Upper lobe of right lung (tissue), 1 donor: ENCODE data around the gene TTC9. TPM values are rescaled to one million over a fixed set of nuclear protein-coding genes. Genes with fewer than 3 reads are reported as not detected.

Source experiments
- ATAC-seq: fragments of 200-7000 bp; cut with Tn5 transposase; one replicate; pipeline ENCODE4 v1.9.1; 2020; ENCODE audit warnings: mild to moderate bottlenecking, moderate library complexity
- DNase-seq: peaks from one replicate; pipeline ENCODE4 v3.0.0-alpha.2; 2020
- H3K27ac ChIP-seq: fragments of 200-600 bp; one replicate; pipeline ENCODE4 v1.8.0; 2022
- H3K27me3 ChIP-seq: fragments of 200-600 bp; one replicate; pipeline ENCODE4 v1.8.0; 2022; ENCODE audit warnings: mild to moderate bottlenecking
- H3K36me3 ChIP-seq: fragments of 200-600 bp; one replicate; pipeline ENCODE4 v1.8.0; 2022
- H3K4me1 ChIP-seq: fragments of 200-600 bp; one replicate; pipeline ENCODE4 v1.8.0; 2022
- H3K4me3 ChIP-seq: fragments of 200-600 bp; one replicate; pipeline ENCODE4 v1.8.0; 2022; ENCODE audit warnings: mild to moderate bottlenecking
- H3K9me3 ChIP-seq: fragments of 200-600 bp; one replicate; pipeline ENCODE4 v1.8.0; 2022
- intact Hi-C: fragments of 100-400 bp; cut with DNase I; formaldehyde crosslinking; loops from one replicate; pipeline ENCODE4 v1.11.0; 2022
- total RNA-seq: library from RNA; stranded (reverse); fragmentation: NEBNext Ultra II Directional; extraction: Animal tissue kit (Norgen Biotek cat#: 25700); gene quantifications from one replicate; pipeline ENCODE4 v1.2.1, GENCODE V29; 2021
- TF ChIP-seq, protein P1 (sequence below): fragments of 200-600 bp; IDR thresholded peaks from one replicate; pipeline ENCODE4 v1.8.0; 2022; ENCODE audit warnings: antibody characterized with exemption
- donor health status: DM: no; HTN: yes; CAD: no; lungs with severe emphysema.

Gene TTC9
- total RNA-seq, 1 donor from 2014 or later = 6.7 TPM

DNA sequence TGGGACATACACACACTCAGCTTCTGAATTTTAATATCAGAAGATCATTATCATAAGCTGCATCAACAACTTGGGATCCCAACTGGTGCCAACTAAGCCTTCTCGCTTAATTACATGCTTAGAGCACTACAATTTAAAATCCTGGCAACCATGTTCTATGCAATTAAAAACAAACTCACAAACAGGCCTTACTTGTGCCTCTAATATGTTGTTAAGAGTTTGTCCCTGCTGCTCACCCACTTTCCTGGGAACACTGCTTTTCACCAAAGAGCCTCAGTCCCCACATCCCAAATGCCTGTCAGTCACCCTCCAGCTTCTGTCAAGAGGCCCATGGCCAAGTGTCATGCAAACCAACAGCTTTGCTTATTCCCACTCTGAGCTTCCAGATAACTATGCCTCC, 69.7 kb downstream of the TTC9 start:
- DNase-seq (no peak), ATAC-seq (no peak)
- intact Hi-C loops = no loop called here
- Histone ChIP-seq H3K9me3 (no peaks in the 10 kb centered on the region), H3K27ac (no peak overlapping the region), H3K27me3 (no peaks in the 10 kb centered on the region), H3K36me3 (no peaks in the 10 kb centered on the region), H3K4me1 (peaks cover 13% of the 10 kb centered on the region), H3K4me3 (no peak overlapping the region)
- TF ChIP-seq, protein P1, sequence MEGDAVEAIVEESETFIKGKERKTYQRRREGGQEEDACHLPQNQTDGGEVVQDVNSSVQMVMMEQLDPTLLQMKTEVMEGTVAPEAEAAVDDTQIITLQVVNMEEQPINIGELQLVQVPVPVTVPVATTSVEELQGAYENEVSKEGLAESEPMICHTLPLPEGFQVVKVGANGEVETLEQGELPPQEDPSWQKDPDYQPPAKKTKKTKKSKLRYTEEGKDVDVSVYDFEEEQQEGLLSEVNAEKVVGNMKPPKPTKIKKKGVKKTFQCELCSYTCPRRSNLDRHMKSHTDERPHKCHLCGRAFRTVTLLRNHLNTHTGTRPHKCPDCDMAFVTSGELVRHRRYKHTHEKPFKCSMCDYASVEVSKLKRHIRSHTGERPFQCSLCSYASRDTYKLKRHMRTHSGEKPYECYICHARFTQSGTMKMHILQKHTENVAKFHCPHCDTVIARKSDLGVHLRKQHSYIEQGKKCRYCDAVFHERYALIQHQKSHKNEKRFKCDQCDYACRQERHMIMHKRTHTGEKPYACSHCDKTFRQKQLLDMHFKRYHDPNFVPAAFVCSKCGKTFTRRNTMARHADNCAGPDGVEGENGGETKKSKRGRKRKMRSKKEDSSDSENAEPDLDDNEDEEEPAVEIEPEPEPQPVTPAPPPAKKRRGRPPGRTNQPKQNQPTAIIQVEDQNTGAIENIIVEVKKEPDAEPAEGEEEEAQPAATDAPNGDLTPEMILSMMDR = no peak

DNA sequence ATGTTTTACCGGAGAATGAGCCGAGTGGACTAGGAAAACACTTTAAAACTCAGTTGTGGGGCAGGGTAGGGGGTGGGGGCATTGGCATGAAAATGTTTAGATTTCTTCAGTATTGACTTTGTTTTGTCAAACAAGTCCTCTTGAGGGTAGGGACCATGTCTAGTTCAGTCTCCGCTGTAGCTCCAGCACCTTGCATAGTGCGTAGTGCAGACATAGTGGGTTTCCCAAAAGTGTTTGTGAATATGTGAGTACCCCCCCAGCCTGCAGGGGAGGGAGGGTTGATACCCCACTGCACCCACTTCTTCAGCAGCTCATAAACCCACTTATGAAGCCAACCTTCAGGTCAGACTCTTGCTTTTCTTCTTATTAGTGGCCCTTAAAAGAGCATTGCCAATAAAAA, 71.4 kb downstream of the TTC9 start:
- Histone ChIP-seq H3K4me1 (peaks cover 17% of the 10 kb centered on the region), H3K9me3 (no peaks in the 10 kb centered on the region), H3K4me3 (no peak overlapping the region), H3K27me3 (no peaks in the 10 kb centered on the region), H3K36me3 (no peaks in the 10 kb centered on the region), H3K27ac (no peak overlapping the region)
- DNase-seq = no peak
- TF ChIP-seq, protein P1 = no peak
- intact Hi-C loops = no loop called here
- no peak for ATAC-seq

DNA sequence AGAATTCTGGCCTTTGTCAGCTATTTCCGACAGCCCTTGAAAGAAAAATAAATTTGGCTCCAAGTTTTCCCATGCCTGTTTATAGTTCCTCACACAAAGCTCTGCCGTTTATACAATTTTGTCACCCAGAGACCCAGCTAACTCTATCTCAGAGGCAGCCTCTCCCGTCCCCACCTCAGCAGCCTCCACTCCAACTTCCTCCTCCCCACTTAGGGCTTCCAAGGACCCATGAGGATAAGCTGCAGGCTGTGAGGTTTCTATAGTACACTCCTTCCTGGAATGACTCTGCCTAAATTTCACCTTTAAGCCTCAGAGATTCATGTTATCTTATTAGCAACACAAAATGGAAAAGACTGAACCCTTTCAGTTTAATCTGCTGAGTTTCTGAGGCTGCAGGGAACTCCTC, 71.8 kb downstream of the TTC9 start:
- DNase-seq (no peak), ATAC-seq (no peak)
- Histone ChIP-seq H3K27me3 (no peaks in the 10 kb centered on the region), H3K4me3 (no peak overlapping the region), H3K27ac (no peak overlapping the region), H3K4me1 (peaks cover 17% of the 10 kb centered on the region), H3K36me3 (no peaks in the 10 kb centered on the region), H3K9me3 (no peaks in the 10 kb centered on the region)
- TF ChIP-seq, protein P1 = no peak
- intact Hi-C loops = no loop called here

DNA sequence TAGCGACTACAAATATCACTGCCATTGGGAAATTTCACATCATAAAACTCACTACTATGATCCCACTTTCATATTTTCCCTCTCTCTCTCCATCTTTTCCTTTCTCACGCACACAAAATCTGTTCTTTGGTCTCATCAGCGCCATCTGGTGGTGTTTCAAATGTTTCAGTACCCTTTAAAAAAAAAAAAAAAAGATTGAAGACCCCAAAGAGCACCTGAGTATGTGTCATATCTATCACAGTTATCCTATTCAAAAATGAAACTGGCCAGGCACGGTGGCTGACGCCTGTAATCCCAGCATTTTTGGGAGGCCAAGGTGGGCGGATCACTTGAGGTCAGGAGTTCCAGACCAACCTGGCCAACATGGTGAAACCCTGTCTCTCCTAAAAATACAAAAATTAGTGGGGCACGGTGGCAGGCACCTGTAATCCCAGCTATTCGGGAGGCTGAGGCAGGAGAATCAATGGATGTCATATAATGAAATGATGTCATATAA, 72.4 kb downstream of the TTC9 start:
- ATAC-seq (no peak), DNase-seq (no peak)
- Histone ChIP-seq H3K27ac (no peak overlapping the region), H3K4me3 (no peak overlapping the region), H3K4me1 (peaks cover 17% of the 10 kb centered on the region), H3K27me3 (no peaks in the 10 kb centered on the region), H3K9me3 (no peaks in the 10 kb centered on the region), H3K36me3 (no peaks in the 10 kb centered on the region)
- TF ChIP-seq, protein P1 = peak; percentile 71
- intact Hi-C loops = no loop called here

DNA sequence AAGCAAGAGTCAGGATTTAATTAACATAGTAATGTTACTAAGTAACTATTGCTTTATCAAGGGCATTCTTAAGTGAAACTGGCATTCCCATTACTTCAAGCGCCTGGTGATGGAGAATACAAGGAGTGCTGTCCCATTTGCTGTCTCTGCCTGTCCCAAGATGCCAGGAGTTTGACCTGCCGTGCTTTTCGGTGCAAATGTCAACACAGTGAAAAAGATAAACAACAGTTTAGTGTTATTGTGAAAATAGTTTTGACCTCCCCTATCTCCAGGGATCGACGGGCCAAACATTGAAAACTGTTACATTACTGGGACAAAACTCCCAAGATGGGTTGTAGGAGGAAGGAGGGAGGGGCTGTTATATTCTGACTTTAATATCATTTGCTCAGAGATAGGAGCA, 74.8 kb downstream of the TTC9 start:
- DNase-seq (no peak), ATAC-seq (no peak)
- intact Hi-C loops = no loop called here
- H3K36me3 ChIP-seq = no peaks in the 10 kb centered on the region
- H3K9me3 ChIP-seq = no peaks in the 10 kb centered on the region
- peaks cover 17% of the 10 kb centered on the region for H3K4me1 ChIP-seq
- TF ChIP-seq, protein P1 = no peak
- H3K27ac ChIP-seq = no peak overlapping the region
- H3K4me3 ChIP-seq = no peak overlapping the region
- H3K27me3 ChIP-seq = no peaks in the 10 kb centered on the region

DNA sequence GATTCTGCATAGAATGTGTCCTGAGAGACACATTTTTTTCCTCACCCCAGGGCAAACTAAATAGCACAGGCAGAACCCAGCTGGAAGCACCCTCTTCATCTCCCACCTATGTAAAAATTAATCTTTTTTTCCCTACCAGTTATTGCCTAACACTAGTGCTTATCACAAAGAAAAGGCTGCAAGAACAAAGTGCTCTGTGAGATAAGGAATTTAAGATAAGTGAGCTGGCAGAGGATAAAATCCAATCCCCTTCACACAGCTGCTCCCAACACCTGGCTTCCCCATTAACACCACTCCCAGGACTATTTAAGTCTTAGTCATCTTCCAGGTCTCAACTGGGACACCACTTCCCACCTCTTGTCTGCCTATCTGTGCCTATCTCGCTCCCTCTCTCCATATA, 75.2 kb downstream of the TTC9 start:
- no peaks in the 10 kb centered on the region for H3K9me3 ChIP-seq
- no peak for DNase-seq
- no peak overlapping the region for H3K4me3 ChIP-seq
- intact Hi-C loops = no loop called here
- TF ChIP-seq, protein P1 = no peak
- no peaks in the 10 kb centered on the region for H3K27me3 ChIP-seq
- no peaks in the 10 kb centered on the region for H3K36me3 ChIP-seq
- H3K4me1 ChIP-seq = peaks cover 17% of the 10 kb centered on the region
- no peak overlapping the region for H3K27ac ChIP-seq
- ATAC-seq = no peak
